Thoracic aorta (tissue), 2 donors: ENCODE measurements around the gene GPRC6A. TPM values are rescaled to one million over a fixed set of nuclear protein-coding genes. Genes with fewer than 3 reads are reported as not detected.

ENCODE experiments used
- ATAC-seq: fragments of 150-250 bp; one replicate; pipeline ENCODE4 v1.8.0; 2017; ENCODE audit warnings: low read depth; ENCODE audit not compliant: insufficient number of reproducible peaks, low FRiP score
- DNase-seq: peaks from one replicate; pipeline ENCODE4 v3.0.0-alpha.2; 2020; ENCODE audit warnings: low spot score
- H3K27ac ChIP-seq, 2 donors: fragments of 200-600 bp; sonication (generic); 1 replicate in 1 of 2; 2 replicates in 1 of 2; pipeline ENCODE4 v1.5.1; 2016; ENCODE audit warnings: mild to moderate bottlenecking in 2 of 2, moderate library complexity in 2 of 2
- H3K27me3 ChIP-seq: fragments of 200-600 bp; sonication (generic); replicated peaks from 2 replicates; pipeline ENCODE4 v1.6.0; 2016; ENCODE audit warnings: mild to moderate bottlenecking; ENCODE audit not compliant: insufficient read depth
- H3K36me3 ChIP-seq: fragments of 200-600 bp; sonication (generic); one replicate; pipeline ENCODE4 v1.5.1; 2016
- H3K4me1 ChIP-seq, 2 donors: fragments of 200-600 bp; sonication (generic); 1 replicate in 1 of 2; 2 replicates in 1 of 2; pipeline versions ENCODE4 v1.5.1 to v1.6.0; 2016; ENCODE audit warnings: low read depth in 2 of 2, mild to moderate bottlenecking in 1 of 2; ENCODE audit not compliant: control insufficient read depth in 1 of 2
- H3K4me3 ChIP-seq: fragments of 200-600 bp; sonication (generic); 2 replicates; pipeline ENCODE4 v1.5.1; 2016; ENCODE audit warnings: mild to moderate bottlenecking
- H3K9me3 ChIP-seq: fragments of 200-600 bp; sonication (generic); 2 replicates; pipeline ENCODE4 v1.5.1; 2016
- total RNA-seq, 2 donors: library from RNA; depleted of rRNA; stranded (reverse); fragments of >200 nt; gene quantifications; one replicate each; pipeline versions ENCODE4 v1.1.0 to v1.2.3, GENCODE V29; 2016
- TF ChIP-seq, protein P1 (sequence below): fragments of 200-600 bp; sonication (generic); IDR thresholded peaks from one replicate; pipeline ENCODE4 v1.5.1; 2019; ENCODE audit warnings: antibody characterized with exemption

Gene GPRC6A
- total RNA-seq, 2 donors from 2014 or later = not detected

DNA sequence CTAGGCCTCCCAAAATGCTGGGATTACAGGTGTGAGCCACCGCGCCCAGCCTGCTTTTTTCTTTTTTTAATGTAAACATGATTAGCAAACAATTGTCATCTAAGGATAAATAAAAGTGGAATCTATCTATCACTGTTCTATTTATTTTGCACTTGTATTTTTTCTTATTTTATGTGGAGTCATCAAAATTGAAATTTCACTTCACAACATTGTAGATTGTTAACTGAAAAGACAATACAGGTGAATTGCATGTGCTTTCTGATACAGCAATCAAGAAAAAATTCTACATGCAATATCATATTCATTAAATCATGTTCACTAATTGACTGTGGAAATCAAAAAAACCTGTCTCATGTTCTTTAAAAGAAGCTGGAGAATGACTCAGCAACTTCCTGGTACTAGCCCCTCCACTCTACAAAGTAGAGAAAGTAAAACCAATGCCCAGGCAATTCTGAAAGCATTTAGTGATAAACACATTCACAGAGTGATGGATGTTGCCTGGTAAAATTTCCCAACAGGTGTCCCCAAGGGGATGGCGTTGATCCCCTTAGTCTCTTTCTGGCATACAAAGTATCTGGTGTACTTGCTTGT, 37.5 kb upstream of the GPRC6A start:
- H3K9me3 ChIP-seq = no peaks in the 10 kb centered on the region
- TF ChIP-seq, protein P1, sequence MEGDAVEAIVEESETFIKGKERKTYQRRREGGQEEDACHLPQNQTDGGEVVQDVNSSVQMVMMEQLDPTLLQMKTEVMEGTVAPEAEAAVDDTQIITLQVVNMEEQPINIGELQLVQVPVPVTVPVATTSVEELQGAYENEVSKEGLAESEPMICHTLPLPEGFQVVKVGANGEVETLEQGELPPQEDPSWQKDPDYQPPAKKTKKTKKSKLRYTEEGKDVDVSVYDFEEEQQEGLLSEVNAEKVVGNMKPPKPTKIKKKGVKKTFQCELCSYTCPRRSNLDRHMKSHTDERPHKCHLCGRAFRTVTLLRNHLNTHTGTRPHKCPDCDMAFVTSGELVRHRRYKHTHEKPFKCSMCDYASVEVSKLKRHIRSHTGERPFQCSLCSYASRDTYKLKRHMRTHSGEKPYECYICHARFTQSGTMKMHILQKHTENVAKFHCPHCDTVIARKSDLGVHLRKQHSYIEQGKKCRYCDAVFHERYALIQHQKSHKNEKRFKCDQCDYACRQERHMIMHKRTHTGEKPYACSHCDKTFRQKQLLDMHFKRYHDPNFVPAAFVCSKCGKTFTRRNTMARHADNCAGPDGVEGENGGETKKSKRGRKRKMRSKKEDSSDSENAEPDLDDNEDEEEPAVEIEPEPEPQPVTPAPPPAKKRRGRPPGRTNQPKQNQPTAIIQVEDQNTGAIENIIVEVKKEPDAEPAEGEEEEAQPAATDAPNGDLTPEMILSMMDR = no peak

GRCh38 chr6:116859264-116859663, 30.4 kb upstream of the GPRC6A start:
- Histone ChIP-seq H3K9me3 (peaks cover 2% of the 10 kb centered on the region), H3K4me3 (no peak overlapping the region), H3K27ac (no peak overlapping the region), H3K27me3 (no peaks in the 10 kb centered on the region), H3K36me3 (no peaks in the 10 kb centered on the region), H3K4me1 (no peaks in the 10 kb centered on the region)
- TF ChIP-seq, protein P1 = no peak
- ATAC-seq = no peak
- no peak for DNase-seq

More for the DNA sequence above, 37.5 kb upstream of the GPRC6A start:
- Histone ChIP-seq H3K4me3 (no peak overlapping the region), H3K27ac (no peak overlapping the region), H3K36me3 (no peaks in the 10 kb centered on the region), H3K27me3 (no peaks in the 10 kb centered on the region), H3K4me1 (no peaks in the 10 kb centered on the region)
- DNase-seq (no peak), ATAC-seq (no peak)

- no peaks in the 10 kb centered on the region for H3K4me1 ChIP-seq
- TF ChIP-seq, protein P1 = no peak
- H3K27ac ChIP-seq = no peak overlapping the region
- peaks cover 2% of the 10 kb centered on the region for H3K9me3 ChIP-seq
- DNase-seq (no peak), ATAC-seq (no peak)
- H3K27me3 ChIP-seq = no peaks in the 10 kb centered on the region
- no peak overlapping the region for H3K4me3 ChIP-seq
- no peaks in the 10 kb centered on the region for H3K36me3 ChIP-seq
Observed at GRCh38 chr6:116858060-116858459, 29.2 kb upstream of the GPRC6A start.

GRCh38 chr6:116847227-116847626, 18.3 kb upstream of the GPRC6A start:
- H3K27me3 ChIP-seq = no peaks in the 10 kb centered on the region
- ATAC-seq (no peak), DNase-seq (no peak)
- no peak overlapping the region for H3K27ac ChIP-seq
- no peaks in the 10 kb centered on the region for H3K9me3 ChIP-seq
- no peaks in the 10 kb centered on the region for H3K4me1 ChIP-seq
- TF ChIP-seq, protein P1 = no peak
- H3K36me3 ChIP-seq = no peaks in the 10 kb centered on the region
- H3K4me3 ChIP-seq = no peak overlapping the region

DNA sequence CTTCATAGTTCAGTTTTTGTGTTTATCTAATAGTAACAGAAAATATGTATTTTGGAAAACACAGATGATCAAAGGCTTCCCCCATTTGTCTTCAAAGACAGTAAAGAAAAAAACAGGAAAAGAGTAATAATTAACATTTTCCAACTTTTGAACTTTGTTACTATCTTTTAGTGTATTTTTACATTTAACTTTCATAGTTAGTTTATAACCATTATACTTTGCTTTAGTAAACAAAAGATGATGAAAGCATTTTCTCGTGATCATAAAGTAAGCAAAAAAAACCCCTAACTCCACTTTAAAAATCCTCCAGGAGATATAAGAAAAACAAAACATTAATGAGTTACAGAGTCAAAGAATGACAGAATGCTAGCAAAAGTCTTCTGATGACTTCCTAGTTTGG, 13.6 kb upstream of the GPRC6A start:
- no peak for ATAC-seq
- no peaks in the 10 kb centered on the region for H3K27me3 ChIP-seq
- no peak for DNase-seq
- no peaks in the 10 kb centered on the region for H3K9me3 ChIP-seq
- H3K4me3 ChIP-seq = no peak overlapping the region
- H3K4me1 ChIP-seq = no peaks in the 10 kb centered on the region
- TF ChIP-seq, protein P1 = no peak
- no peaks in the 10 kb centered on the region for H3K36me3 ChIP-seq
- H3K27ac ChIP-seq = no peak overlapping the region
